Endothelial cell of umbilical vein (primary cell): ENCODE results near the gene C16orf74. TPM values are rescaled to one million over a fixed set of nuclear protein-coding genes. Genes with fewer than 3 reads are reported as not detected.

Experiments
- BruUV-seq: library from RNA; stranded (reverse); fragments of 400-500 nt; replicated peaks from 2 replicates; lab custom pipeline; 2021; lab: Mats Ljungman, UMichigan
- CTCF ChIA-PET: fragments of 300-600, 350-600 bp; sonication (Branson Sonifier 250); formaldehyde crosslinking; loops from one replicate; lab custom pipeline; 2021; ENCODE audit warnings: antibody characterized with exemption, inconsistent platforms; lab: Charles Lee
- POLR2A ChIA-PET: fragments of 300-600, 350-600 bp; sonication (Branson Sonifier 250); formaldehyde crosslinking; loops from one replicate; lab custom pipeline; 2021; ENCODE audit warnings: antibody characterized with exemption, inconsistent platforms; lab: Charles Lee
- DNase-seq: peaks from one replicate; pipeline ENCODE4 v3.0.0-alpha.2; 2011; ENCODE audit warnings: low read depth, low spot score
- FAIRE-seq: peaks from 2 replicates; lab custom pipeline; 2011; peaks lifted over from hg19 to GRCh38; lab: Jason Lieb, UNC
- H2AFZ ChIP-seq: 2 replicates; pipeline ENCODE4 v1.6.0; 2012; ENCODE audit warnings: low read depth, low read length, control low read depth, inconsistent platforms
- H3K27ac ChIP-seq: 2 replicates; pipeline ENCODE4 v1.5.1; 2011; ENCODE audit warnings: low read depth, mild to moderate bottlenecking, control low read depth, low read length, moderate library complexity; ENCODE audit not compliant: insufficient read depth
- H3K27me3 ChIP-seq, 2 experiments: 2 replicates each; pipeline versions ENCODE4 v1.6.0 to v1.6.1; 2011; ENCODE audit warnings: low read length in 2 of 2, mixed read lengths in 1 of 2; ENCODE audit not compliant: control insufficient read depth in 2 of 2, insufficient read depth in 2 of 2
- H3K36me3 ChIP-seq, 2 experiments: 2 replicates in 1 of 2; 3 replicates in 1 of 2; pipeline ENCODE4 v1.5.1; 2011; ENCODE audit warnings: low read length in 2 of 2, mild to moderate bottlenecking in 1 of 2, moderate library complexity in 1 of 2; ENCODE audit not compliant: control insufficient read depth in 2 of 2, insufficient read depth in 2 of 2; ENCODE audit errors: extremely low read depth in 1 of 2
- H3K4me1 ChIP-seq: 3 replicates; pipeline ENCODE4 v1.5.1; 2011; ENCODE audit warnings: mild to moderate bottlenecking, low read length; ENCODE audit not compliant: control insufficient read depth, insufficient read depth; ENCODE audit errors: extremely low read depth
- H3K4me2 ChIP-seq: 2 replicates; pipeline ENCODE4 v1.6.1; 2011; ENCODE audit warnings: low read length, control low read depth, mixed read lengths; ENCODE audit not compliant: insufficient read depth
- H3K4me3 ChIP-seq, 3 experiments: fragments of 200-600 bp in 1 of 3; sonication (generic), shearing (Covaris generic) in 1 of 3; replicated peaks in 1 of 3; 2 replicates each; pipeline ENCODE4 v1.5.1; 2011 to 2016; ENCODE audit warnings: control low read depth in 3 of 3, low read length in 3 of 3, mild to moderate bottlenecking in 2 of 3, inconsistent platforms in 1 of 3, low read depth in 1 of 3, moderate library complexity in 1 of 3; ENCODE audit not compliant: insufficient read depth in 1 of 3
- H3K79me2 ChIP-seq: 2 replicates; pipeline ENCODE4 v1.6.0; 2012; ENCODE audit warnings: low read length, inconsistent platforms; ENCODE audit not compliant: control insufficient read depth, insufficient read depth
- H3K9ac ChIP-seq: replicated peaks from 2 replicates; pipeline ENCODE3; 2011; ENCODE audit warnings: low read length, control low read depth; ENCODE audit not compliant: insufficient read depth; ENCODE audit errors: extremely low read depth
- H3K9me1 ChIP-seq: replicated peaks from 3 replicates; pipeline ENCODE4 v1.6.0; 2011; ENCODE audit warnings: mild to moderate bottlenecking, low read length; ENCODE audit not compliant: control insufficient read depth, insufficient read depth; ENCODE audit errors: extremely low read depth
- H3K9me3 ChIP-seq: replicated peaks from 2 replicates; pipeline ENCODE4 v1.5.1; 2012; ENCODE audit warnings: low read length, inconsistent platforms; ENCODE audit not compliant: control insufficient read depth, insufficient read depth
- H4K20me1 ChIP-seq: replicated peaks from 2 replicates; pipeline ENCODE3; 2011; ENCODE audit warnings: mild to moderate bottlenecking, low read length; ENCODE audit not compliant: control insufficient read depth, insufficient read depth; ENCODE audit errors: extremely low read depth
- EZH2 ChIP-seq: IDR thresholded peaks from 2 replicates; pipeline ENCODE4 v1.6.1; 2012; ENCODE audit warnings: borderline replicate concordance, low read depth, mild to moderate bottlenecking, moderate library complexity, low read length, inconsistent platforms; ENCODE audit not compliant: severe bottlenecking
- FOS ChIP-seq: IDR thresholded peaks from 2 replicates; pipeline ENCODE4 v1.6.1; 2011; ENCODE audit warnings: mild to moderate bottlenecking, low read length, moderate library complexity, borderline replicate concordance; ENCODE audit not compliant: insufficient read depth
- GATA2 ChIP-seq: IDR thresholded peaks from 2 replicates; pipeline ENCODE4 v1.7.0; 2011; ENCODE audit warnings: low read depth, mild to moderate bottlenecking, moderate library complexity, mixed read lengths, low read length; ENCODE audit not compliant: insufficient read length, insufficient read depth
- JUN ChIP-seq: IDR thresholded peaks from 2 replicates; pipeline ENCODE4 v1.6.1; 2011; ENCODE audit warnings: borderline replicate concordance, low read depth; ENCODE audit not compliant: insufficient read length, insufficient read depth
- MYC ChIP-seq: IDR thresholded peaks from one replicate; pipeline ENCODE4 v1.6.1; 2011; ENCODE audit warnings: mild to moderate bottlenecking, low read depth, low read length
- POLR2A ChIP-seq: IDR thresholded peaks from 2 replicates; pipeline ENCODE4 v1.6.1; 2012; ENCODE audit warnings: low read depth, mild to moderate bottlenecking, control low read depth, low read length
- POLR2AphosphoS5 ChIP-seq: IDR thresholded peaks from 2 replicates; pipeline ENCODE4 v1.6.1; 2012; ENCODE audit warnings: low read depth, mild to moderate bottlenecking, control low read depth, low read length, moderate library complexity; ENCODE audit not compliant: insufficient read depth
- dilution Hi-C: fragments of 300-500 bp; cut with MboI; formaldehyde crosslinking; loops from one replicate; pipeline ENCODE4 v1.15.0; 2019; ENCODE audit warnings: low sequenced_read_pairs; ENCODE audit not compliant: extremely low pct_ligation_motif_present
- intact Hi-C: fragments of 100-400 bp; cut with micrococcal nuclease; formaldehyde crosslinking; loops from one replicate; pipeline ENCODE4 v1.10.0; 2022
- polyA plus RNA-seq, 4 experiments: library from polyadenylated mRNA; depleted of rRNA in 3 of 4; stranded (reverse) in 3 of 4; unstranded in 1 of 4; fragments of >200 nt; gene quantifications; 2 replicates each; pipeline versions ENCODE4 v1.2.1 to v1.2.3, GENCODE V29; 2011 to 2012; ENCODE audit warnings: missing spikeins in 1 of 4
- total RNA-seq: library from RNA; stranded (reverse); gene quantifications from 2 replicates; pipeline ENCODE4 v1.2.3, GENCODE V29; 2021
- TF ChIP-seq, protein P1 (sequence below), 2 donors: IDR thresholded peaks; 1 replicate in 1 of 2; 2 replicates in 1 of 2; pipeline ENCODE4 v1.5.1; 2011; ENCODE audit warnings: low read length in 2 of 2, mild to moderate bottlenecking in 2 of 2, moderate library complexity in 2 of 2, control low read depth in 1 of 2, inconsistent platforms in 1 of 2, low read depth in 1 of 2; ENCODE audit not compliant: insufficient read depth in 1 of 2; ENCODE audit errors: extremely low read depth in 1 of 2
- TF ChIP-seq, protein P2 (sequence below): IDR thresholded peaks from 2 replicates; pipeline ENCODE4 v1.6.1; 2011; ENCODE audit not compliant: insufficient read depth, insufficient read length

The C16orf74 gene
- total and polyA plus RNA-seq, 2 donors (not counting 3 experiments of a cell fraction or from before 2014, with no cell fraction given): 12.1 to 38.7 TPM

GRCh38 chr16:85735946-85736345 lies 14.9 kb downstream of the C16orf74 start:
- DNase-seq: no peak
- POLR2A ChIA-PET: no interaction called here
- intact Hi-C loops: no loop called here
- Histone ChIP-seq H3K4me3 (no peak overlapping the region), H4K20me1 (no peaks in the 10 kb centered on the region), H3K27me3 (no peaks in the 10 kb centered on the region), H3K4me2 (no peak overlapping the region), H2AFZ (no peak overlapping the region), H3K27ac (no peak overlapping the region), H3K79me2 (peaks cover 34% of the 10 kb centered on the region), H3K4me1 (no peaks in the 10 kb centered on the region), H3K9ac (no peak overlapping the region), H3K9me3 (no peaks in the 10 kb centered on the region), H3K36me3 (peaks cover 0 to 2% of the 10 kb centered on the region in 2 experiments), H3K9me1 (no peaks in the 10 kb centered on the region)
- CTCF ChIA-PET: interaction anchor here (0.7 kb wide), 1 partner anchor 10 kb away, joined by 3 read pairs; no protein-coding TSS in a partner anchor
- BruUV-seq: no TSS peak
- dilution Hi-C loops: no loop called here
- TF ChIP-seq FOS: no peak
- TF ChIP-seq MYC: no peak
- no peak for TF ChIP-seq GATA2
- no peak for TF ChIP-seq EZH2
- no peak for TF ChIP-seq JUN
- TF ChIP-seq, protein P1, sequence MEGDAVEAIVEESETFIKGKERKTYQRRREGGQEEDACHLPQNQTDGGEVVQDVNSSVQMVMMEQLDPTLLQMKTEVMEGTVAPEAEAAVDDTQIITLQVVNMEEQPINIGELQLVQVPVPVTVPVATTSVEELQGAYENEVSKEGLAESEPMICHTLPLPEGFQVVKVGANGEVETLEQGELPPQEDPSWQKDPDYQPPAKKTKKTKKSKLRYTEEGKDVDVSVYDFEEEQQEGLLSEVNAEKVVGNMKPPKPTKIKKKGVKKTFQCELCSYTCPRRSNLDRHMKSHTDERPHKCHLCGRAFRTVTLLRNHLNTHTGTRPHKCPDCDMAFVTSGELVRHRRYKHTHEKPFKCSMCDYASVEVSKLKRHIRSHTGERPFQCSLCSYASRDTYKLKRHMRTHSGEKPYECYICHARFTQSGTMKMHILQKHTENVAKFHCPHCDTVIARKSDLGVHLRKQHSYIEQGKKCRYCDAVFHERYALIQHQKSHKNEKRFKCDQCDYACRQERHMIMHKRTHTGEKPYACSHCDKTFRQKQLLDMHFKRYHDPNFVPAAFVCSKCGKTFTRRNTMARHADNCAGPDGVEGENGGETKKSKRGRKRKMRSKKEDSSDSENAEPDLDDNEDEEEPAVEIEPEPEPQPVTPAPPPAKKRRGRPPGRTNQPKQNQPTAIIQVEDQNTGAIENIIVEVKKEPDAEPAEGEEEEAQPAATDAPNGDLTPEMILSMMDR (IDR thresholded peaks at IDR 0.05; ENCODE audit: extremely low read depth in 1 of 2, insufficient read depth in 1 of 2, low read depth in 1 of 2, low read length in 2 of 2): no peak
- no peak for TF ChIP-seq POLR2AphosphoS5
- TF ChIP-seq, protein P2, sequence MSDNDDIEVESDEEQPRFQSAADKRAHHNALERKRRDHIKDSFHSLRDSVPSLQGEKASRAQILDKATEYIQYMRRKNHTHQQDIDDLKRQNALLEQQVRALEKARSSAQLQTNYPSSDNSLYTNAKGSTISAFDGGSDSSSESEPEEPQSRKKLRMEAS: no peak
- no peak for TF ChIP-seq POLR2A
- FAIRE-seq: no peak
